ENCODE data around the gene CNTN5.
"Not testable (repeated sequence)": the region's sequence is repeated elsewhere in the genome, so short reads cannot be mapped to it uniquely, and the experiment has no call there.

CNTN5 gene

DNA sequence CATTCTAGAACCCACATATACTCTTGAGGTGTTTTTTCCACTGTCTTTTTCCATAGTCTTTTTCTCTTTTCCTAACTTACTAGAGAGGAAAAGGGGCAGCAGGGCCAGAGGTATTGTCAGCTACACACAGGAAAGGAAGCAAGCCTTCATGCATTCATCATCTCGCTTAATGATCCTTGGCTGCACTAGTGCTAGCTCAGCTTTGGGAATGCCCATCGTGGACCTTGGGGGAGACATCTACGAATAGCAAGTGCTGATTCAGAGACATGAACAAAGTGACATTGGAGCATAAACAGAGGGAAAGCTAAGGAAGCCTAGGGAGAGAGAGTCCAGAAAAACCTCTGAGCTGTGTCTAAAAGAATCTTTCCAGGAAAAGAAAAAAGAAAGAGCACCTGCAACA is 1200.1 kb downstream of the CNTN5 start:
- DNase-seq (ENCODE audit: low spot score): no peak

DNA sequence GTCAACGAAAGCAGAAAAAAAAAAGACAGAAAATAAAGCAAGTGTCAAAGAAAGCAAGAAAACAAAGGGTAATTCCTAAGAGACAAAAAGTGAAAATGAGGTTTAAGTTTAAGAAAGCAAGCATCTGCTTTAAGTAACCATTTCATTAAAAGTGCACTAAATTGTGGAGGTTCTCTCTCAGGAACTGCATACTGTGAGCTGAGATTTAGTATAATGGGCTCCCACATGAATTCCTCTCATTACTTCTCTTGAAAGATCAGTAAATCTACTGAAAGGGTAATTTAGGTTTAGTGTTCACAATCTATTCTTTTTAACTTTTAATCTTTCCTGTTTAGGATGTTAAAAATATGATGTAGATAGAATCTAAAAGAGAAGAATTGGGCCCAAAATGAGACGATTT is 1201.0 kb downstream of the CNTN5 start:
- DNase-seq (ENCODE audit: low spot score): no peak

DNA sequence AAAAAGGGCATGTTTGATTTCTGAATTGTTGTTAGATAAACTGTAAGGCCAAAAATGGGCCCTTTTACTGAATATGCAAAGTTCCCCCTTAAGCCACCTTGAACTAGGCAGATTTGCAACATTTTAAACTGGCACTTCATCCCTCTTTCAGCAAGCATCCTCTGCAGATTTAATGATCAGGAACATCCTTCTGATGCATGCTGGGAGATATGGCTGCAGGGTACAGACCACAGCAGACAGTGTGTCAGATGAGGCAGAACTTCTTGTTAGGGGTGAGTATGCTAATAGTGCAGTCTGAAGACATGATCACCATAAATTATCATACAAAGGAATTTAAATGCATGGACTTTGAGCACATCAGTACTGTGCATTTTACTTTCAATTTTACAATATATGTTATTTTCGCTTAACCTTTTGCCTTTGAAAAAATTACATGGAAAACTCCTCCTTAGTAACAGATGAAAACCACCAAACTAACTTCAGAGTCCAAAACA is 1203.8 kb downstream of the CNTN5 start:
- no peak for DNase-seq (ENCODE audit: low spot score)

DNA sequence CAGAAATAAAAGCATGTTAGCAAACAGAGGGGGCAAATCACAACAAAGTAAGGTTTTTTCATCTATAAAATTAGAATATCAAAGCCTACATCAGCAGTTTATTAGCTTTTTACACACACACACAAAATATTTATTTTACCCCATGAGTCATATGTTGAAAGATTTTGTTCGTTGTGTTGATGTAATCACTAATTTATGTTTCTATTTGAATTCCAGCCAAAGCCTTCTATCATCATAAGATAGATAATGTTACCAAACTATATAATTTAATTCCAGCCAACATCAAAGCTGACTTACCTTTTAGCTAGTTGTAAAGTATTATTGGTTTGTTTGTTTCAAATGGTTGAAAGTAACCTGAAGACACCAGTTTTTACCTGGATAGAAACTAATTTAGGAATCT is 1208.3 kb downstream of the CNTN5 start:
- DNase-seq (ENCODE audit: low spot score): no peak

DNA sequence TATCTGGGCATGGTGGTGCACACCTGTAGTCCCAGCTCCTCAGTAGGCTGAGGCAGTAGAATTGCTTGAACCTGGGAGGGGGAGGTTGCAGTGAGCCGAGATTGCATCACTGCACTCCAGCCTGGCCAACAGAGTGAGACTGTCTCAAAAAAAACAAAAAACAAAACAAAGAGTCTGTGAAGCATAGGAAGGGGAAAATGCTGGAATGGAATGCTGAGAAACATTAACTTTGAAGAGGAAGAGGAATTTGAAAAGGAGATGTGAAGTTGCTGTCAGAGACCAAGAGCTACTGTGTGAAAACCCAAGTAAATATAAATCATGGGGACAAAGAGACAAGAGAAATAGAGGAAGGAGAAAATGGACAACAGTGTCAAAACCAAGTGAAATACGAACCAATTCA is 1211.3 kb downstream of the CNTN5 start:
- DNase-seq (ENCODE audit: low spot score): no peak

DNA sequence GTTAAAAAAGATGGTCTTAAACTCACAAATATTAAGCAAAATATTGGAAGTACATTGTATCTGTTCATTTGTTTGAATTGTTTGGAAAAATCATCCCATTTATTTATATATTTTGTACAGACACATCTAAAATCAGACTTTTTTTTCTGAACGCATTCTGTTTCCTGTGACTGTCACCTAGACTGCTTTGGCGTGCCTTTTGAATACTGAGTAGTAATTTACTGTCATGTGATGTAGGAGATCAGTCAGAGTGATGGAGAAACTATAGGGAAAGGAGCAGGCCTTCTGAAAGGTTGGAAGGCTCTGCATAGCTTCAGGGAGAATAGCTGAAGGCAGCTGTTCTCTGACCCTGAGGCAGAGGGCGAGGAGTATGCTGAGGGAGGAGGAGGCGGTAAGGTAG is 1214.3 kb downstream of the CNTN5 start:
- DNase-seq (ENCODE audit: low spot score): no peak

DNA sequence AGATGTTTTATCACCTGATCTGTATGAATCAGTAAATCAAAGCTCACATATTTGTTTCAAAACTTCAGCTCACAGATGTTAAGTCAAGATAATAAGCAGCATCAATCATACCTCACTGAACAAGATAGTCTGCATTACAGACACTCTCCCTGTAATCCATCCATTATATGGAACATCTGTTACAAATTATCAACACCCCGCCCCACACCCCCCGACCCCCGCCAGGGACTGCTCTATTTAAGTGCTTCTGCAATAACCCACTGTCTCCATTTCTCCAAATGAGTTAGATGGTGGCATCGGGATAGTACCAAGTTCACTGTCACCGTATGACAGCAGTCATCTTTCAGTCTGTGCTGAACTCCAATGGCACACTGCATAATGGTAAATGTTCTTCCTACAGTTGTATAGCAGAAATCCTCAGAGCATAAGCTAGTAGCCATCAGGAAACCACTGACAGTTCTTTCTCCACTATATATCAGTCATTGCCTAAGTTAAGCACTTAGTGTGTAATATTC is 1219.3 kb downstream of the CNTN5 start:
- no peak for DNase-seq (ENCODE audit: low spot score)

DNA sequence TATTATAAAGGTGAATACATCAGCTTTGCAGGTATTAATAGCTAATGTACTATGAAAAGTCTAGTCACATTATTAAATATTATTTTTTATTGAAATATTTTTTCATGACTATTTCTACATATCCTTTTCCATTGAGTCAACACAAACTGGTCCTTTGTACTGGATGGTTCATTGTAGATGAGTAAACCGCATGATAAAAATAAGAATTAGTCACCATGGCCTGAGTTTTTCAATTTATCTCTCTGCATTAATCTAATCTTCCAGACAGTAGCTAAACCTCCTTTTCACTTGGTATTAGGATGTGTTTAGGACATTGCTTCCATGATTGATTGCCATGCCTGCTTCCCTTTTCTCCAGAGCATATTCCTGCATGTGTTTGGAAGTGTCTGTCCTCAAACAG is 1227.0 kb downstream of the CNTN5 start:
- no peak for DNase-seq (ENCODE audit: low spot score)

DNA sequence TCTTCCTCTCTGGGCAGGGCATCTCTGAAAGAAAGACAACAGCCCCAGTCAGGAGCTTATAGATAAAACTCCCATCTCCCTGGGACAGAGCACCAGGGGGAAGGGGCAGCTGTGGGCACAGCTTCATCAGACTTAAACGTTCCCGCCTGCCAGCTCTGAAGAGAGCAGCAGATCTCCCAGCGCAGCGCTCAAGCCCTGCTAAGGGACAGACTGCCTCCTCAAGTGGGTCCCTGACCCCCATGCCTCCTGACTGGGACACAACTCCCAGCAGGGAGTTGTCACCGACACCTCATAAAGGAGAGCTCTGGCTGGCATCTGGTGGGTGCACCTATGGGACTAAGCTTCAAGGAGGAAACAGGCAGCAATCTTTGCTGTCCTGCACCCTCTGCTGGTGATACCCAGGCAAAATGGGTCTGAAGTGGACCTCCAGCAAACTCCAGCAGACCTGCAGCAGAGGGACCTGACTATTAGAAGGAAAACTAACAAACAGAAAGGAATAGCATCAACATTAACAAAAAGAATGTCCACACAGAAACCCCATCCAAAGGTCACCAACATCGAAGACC is 1236.6 kb downstream of the CNTN5 start:
- not testable (repeated sequence) for DNase-seq (ENCODE audit: low spot score)

DNA sequence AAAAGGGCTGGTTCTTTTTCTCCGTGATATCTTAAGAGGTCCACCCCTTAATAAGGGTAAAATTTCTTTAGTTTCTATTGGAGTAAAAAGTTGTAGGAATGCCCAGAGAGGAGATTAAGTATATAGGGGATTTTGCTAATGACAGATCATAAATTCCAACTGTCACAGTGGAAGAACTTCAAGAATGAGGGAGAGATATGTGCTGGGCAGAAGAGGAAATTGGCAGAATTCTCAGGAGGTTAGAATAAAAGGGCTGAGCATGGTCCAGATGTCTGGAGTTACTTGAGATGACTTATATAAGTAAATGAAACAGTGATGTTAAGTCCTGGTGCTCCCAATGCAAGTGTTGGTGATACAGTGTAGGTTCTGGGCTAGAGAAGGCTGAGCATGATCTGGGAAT is 1248.8 kb downstream of the CNTN5 start:
- no peak for DNase-seq (ENCODE audit: low spot score)

DNA sequence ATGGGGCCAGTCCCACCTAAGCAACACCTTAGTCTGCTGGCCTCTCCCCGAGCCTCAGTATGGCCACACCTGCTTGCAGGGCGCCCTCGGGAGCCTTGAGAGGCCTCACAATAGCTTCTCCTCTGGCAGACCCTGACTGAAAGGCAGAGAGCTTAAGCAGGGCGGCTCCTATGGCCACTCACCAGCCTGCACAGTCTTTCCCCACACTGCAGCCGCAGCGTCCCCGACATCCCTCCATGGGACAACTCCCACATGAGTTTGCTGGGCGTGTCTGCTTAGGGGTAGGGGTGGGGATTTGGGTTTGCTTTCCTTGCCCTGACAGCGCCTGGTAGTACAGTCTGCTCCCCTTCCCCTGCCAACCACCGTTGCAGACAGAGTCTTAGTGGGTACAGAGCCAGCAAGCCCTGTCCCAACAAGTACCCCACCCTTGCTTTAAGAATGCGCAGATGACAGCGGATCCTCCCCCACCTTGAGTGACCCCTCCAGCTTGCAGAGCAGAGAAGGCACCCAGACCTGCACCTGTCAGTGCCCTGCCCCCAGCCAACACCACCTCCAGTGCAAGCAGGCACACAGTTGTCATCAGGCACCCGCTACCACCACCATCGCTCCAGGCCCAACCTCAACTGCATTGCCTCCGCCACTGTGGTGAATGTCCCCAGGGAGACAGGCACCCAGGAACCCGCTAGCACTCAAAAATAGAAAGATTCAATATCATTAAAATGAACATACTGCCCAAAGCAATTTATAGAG is 1252.5 kb downstream of the CNTN5 start:
- DNase-seq (ENCODE audit: low spot score): no peak

DNA sequence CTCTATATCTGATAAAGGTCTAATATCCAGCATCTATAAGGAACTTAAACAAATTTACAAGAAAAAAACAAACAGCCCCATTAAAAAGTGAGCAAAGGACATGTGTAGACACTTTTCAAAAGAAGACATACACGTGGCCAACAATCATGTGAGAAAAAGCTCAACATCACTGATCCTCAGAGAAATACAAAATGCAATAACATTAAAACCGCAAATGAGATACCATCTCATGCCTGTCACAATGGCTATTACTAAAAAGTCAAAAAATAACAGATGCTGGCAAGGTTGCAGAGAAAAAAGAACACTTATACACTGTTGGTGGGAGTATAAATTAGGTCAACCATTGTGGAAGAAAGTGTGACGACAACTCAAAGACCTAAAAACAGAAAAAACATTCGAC is 1253.7 kb downstream of the CNTN5 start:
- not testable (repeated sequence) for DNase-seq (ENCODE audit: low spot score)

DNA sequence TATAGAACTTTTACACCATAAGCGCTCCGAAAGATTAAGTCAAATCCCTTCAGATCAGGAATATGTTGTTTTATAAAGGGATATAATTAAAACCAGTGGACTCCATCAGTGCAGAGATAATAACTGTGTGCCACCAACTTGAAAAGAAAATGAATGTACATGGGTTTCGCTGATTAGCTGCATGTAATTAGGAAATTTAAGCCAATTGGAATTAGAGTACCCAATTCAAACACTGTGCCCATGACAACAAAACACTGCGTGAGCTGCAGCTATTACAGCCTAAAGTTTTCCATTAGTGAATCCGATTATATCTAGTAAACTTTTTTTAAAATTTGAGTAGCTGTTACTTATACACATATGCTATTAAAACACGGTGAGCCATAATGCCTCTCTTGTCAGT is 1274.0 kb downstream of the CNTN5 start:
- no peak for DNase-seq (ENCODE audit: low spot score)

DNA sequence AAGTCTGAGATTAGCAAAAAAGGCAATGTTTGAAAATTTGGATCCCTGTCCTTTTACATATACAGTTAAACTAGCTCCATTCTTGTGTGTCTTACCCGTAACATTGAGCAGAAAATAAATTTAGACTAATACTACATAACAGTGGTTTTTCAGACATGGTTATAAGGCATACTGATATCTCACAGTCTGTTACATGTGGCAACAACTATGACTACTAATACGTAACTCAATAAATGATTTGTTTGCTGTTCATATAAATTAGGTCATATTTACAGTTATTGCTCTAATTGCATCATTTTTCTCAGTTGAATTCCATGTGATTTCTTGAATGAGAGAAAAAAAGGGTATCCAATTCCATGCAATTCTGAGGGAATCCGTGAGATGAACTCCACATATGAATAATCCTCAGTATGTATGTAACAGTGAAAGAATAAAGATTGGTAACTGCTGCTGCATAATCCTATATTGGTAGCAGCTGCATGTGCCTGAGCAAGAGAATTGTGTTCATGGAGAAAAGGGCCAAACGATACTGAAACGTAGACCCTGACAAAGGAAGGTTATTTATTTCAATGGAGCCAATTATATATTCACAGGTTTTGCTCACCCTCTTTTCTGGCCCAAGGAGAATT is 1275.4 kb downstream of the CNTN5 start:
- DNase-seq (ENCODE audit: low spot score): no peak

DNA sequence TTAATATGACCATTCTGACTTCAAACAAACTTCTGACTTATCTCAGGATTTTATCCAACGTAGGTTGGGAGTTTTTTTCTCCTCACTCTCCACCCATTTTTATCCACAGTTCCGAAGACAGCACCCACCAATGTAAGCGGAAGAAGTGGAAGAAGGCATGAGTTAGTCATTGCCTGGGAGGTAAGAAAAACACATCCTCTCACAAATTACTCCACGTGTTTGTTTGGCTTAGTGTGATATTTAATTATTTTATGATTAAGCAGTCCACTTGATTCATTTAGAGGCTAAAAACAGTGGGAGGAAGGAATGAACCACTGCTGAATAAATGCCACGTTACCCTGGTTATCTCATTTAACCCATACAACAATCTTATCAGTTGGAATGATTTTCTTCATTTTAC is 1276.8 kb downstream of the CNTN5 start:
- DNase-seq (ENCODE audit: low spot score): no peak

DNA sequence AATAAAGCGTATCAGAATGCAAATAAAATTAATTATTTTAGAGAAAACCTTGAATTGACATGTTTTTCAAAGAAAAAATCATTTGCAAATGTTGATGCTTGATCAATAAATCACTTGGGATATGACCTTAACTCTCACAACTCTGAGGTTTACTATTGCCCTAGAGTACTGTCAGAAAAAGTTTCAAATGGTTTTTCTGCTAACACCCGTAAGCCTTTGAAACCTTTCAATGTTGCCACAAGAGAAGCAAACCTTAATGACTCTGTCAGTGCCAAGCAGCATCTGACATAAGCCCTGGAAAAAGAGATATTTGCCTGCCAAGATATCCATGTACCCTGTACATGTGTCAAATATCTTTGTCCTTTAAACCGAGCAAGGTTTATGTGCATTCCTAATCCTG is 1282.1 kb downstream of the CNTN5 start:
- DNase-seq (ENCODE audit: low spot score): no peak

DNA sequence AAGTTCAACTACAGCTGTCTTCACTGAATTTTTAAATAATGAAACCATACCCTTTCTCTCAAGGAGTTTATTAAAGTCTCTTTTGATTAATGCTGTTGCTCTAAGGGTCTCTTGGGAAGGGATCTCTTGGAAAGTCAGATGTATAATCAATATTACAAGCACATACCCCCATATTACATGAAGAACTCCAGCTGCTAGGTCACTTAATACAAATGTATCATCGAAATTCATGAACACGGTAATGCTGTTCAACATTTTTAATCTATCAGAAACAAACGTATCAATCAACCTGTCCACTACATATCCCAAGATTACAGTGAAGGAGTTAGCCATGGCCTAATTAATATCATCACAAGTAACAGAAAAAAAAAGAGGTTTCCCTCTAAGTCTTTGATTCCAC is 1283.1 kb downstream of the CNTN5 start:
- no peak for DNase-seq (ENCODE audit: low spot score)

DNA sequence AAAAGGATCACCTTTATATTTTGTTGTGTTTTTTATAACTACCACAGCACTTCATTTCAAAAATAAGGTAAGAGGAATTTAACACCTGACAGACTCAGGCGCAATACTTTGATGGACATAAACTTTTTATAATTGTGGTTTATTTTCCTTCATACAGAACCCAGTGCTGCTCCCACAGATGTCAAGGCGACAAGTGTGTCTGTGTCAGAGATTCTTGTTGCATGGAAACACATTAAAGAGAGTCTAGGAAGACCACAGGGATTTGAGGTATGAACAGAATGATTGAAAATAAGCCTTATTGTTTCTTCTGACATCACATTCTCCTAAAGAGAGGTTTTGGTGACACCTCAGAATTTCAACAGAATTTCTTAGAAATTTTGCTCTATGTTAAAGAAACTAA is 1287.5 kb downstream of the CNTN5 start:
- no peak for DNase-seq (ENCODE audit: low spot score)

DNA sequence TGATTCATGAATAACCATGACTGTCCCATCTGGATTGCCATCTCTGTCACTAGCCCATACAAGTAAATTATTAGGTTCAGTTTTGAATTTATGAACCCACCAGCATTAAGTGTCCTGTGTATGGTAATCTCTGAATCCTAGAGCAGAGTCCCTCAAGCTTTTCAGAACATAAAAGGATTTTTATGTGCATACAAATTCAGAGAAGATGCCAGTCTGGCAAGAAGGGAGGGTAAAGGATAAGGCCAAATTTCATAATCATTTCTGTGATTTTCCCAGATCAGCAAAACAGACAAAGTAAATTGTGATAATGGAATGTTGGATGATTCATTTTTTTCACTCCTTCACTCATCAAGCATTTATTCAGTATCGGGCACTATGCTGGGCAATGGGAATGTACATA is 1295.2 kb downstream of the CNTN5 start:
- DNase-seq (ENCODE audit: low spot score): no peak

DNA sequence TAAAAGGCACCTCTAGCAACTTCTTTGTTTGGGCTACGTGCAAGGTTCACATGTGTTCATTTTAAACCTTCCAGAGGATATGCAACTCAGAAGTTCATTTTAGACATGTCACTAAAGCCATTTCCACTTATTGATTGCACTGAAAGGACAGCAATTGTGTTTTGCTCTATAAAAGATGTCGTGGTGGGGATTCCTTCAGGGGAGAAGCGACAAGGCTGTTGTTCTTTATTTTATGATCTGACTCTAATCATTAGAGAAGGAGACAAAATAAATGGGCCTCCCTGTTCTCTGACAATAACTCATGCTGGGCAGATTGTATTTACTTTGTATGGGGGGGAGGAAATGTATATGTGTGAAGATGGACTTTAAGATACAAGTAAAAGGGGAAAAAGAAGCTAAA is 1296.2 kb downstream of the CNTN5 start:
- DNase-seq (ENCODE audit: low spot score): no peak

DNA sequence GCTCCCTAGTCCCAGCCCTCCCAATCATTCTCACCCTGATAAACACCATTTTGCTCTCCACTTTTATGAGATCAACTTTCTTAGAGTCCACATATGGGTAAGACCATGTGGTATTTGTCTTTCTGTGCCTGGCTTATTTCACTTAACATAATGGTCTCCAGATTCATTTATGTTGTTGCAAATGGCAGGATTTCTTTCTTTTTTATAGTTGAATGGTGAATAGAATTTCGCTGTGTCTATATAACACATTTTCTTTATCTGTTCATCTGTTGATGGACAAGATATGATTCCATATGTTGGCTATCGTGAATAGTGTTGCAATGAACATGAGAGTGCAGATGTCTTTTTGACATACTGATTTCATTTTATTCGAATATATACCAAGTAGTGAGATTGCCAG is 1298.9 kb downstream of the CNTN5 start:
- DNase-seq (ENCODE audit: low spot score): no peak

DNA sequence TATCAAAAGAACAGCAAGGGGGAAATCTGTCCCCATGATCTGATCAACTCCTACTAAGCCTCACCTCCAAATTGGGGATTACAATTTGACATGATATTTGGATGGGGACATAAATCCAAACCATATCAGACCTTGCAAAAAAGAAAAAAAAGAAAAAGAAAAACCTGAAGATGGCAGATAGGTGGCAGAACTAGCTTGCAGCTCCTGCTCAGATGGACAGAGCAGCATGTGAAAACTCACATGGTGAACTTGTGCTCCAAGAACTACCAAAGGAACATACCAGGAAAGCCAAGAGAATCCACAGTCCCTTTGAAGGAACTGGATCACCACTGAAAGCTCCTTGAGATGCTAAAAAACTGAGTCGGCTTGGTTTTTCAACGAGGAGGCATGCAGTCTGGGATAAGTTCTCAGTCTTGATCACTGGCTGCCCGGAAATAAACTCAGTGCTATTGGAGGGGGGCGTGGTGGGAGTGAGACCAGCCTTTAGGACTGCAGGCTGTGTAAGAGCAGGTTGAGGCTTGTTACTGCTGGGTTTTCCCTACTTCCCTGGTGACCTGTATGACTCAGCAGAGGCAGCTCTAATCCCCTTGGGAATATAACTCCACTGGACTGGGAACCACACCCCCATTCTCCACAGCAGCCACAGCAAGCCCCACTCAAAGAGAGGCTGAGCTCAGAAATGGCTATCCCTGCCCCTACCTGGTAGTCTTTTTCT is 1308.0 kb downstream of the CNTN5 start:
- no peak for DNase-seq (ENCODE audit: low spot score)

DNA sequence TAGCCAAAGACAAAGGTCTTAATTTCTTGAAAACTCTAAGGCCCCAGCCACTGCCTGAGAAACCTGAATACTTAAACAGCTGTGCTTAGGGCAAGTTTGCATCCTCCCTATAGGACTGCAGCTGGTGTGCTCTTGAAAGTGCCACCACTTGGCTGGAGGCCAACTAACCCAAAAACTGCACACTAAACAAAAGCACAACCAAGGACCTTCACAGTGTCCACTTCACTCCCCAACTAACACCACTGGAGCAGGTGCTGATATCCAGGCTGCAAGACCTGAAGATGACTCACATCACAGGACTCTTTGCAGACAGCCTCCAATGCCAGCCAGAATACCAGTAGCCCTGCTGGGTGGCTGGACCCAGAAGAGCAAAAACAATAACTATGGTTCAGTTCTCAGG is 1308.6 kb downstream of the CNTN5 start:
- no peak for DNase-seq (ENCODE audit: low spot score)
